K562 (cell line): Measurements from ENCODE around the gene MBP. TPM values are rescaled to one million over a fixed set of nuclear protein-coding genes. Genes with fewer than 3 reads are reported as not detected.
A peak's percentile ranks its signal among the peaks of the same experiment; 100 is the strongest.

ENCODE experiments used
- ATAC-seq: fragments of 200-7000 bp; cut with Tn5 transposase; 3 replicates; pipeline ENCODE4 v1.9.1; 2020; ENCODE audit warnings: moderate library complexity
- BruUV-seq: library from RNA; stranded (reverse); fragments of 400-500 nt; replicated peaks from 2 replicates; lab custom pipeline; 2021; lab: Mats Ljungman, UMichigan
- CTCF ChIA-PET: fragments of 300-600 bp; formaldehyde crosslinking; extraction: SDS; loops from one replicate; lab custom pipeline; 2021; ENCODE audit warnings: low intra/inter-chr PET ratio; lab: Yijun Ruan, JAX
- POLR2A ChIA-PET: fragments of 300-600, 350-650 bp; sonication (Branson Sonifier 250); formaldehyde crosslinking; extraction: SDS; loops from one replicate; lab custom pipeline; 2021; ENCODE audit warnings: antibody characterized with exemption, inconsistent platforms; lab: Yijun Ruan, JAX
- DNase-seq, 4 experiments: peaks; one replicate each; pipeline versions ENCODE4 v3.0.0 to v3.0.0-alpha.2; 2011 to 2018; ENCODE audit warnings: low spot score in 3 of 4, mixed read lengths in 3 of 4; ENCODE audit errors: extremely low read depth in 1 of 4
- FAIRE-seq: peaks from 2 replicates; lab custom pipeline; 2011; peaks lifted over from hg19 to GRCh38; lab: Jason Lieb, UNC
- H2AFZ ChIP-seq: 2 replicates; pipeline ENCODE4 v1.6.0; 2011; ENCODE audit warnings: low read depth, low read length, control low read depth, inconsistent platforms
- H3K27ac ChIP-seq: fragments of 200-600 bp; 3 replicates; pipeline ENCODE4 v1.8.0; 2011; ENCODE audit warnings: low read depth, mild to moderate bottlenecking, control low read depth, inconsistent platforms, low read length, moderate library complexity, mixed read lengths; ENCODE audit errors: extremely low read depth
- H3K27me3 ChIP-seq, 2 experiments: fragments of 300-600 bp in 1 of 2; 2 replicates in 1 of 2; 3 replicates in 1 of 2; pipeline versions ENCODE4 v1.6.0 to v1.8.0; 2011; ENCODE audit warnings: inconsistent platforms in 2 of 2, low read length in 2 of 2, mild to moderate bottlenecking in 1 of 2, mixed read lengths in 1 of 2, moderate library complexity in 1 of 2; ENCODE audit not compliant: control insufficient read depth in 2 of 2, insufficient read depth in 2 of 2
- H3K36me3 ChIP-seq: fragments of 300-600 bp; 3 replicates; pipeline ENCODE4 v1.8.0; 2011; ENCODE audit warnings: mild to moderate bottlenecking, low read length, inconsistent platforms; ENCODE audit not compliant: control insufficient read depth, insufficient read depth
- H3K4me1 ChIP-seq, 2 experiments: fragments of 200-600 bp in 1 of 2; replicated peaks in 1 of 2; 2 replicates in 1 of 2; 3 replicates in 1 of 2; pipeline versions ENCODE4 v1.5.1 to v1.8.0; 2011; ENCODE audit warnings: inconsistent platforms in 2 of 2, low read length in 2 of 2, mild to moderate bottlenecking in 1 of 2, mixed read lengths in 1 of 2, moderate library complexity in 1 of 2; ENCODE audit not compliant: control insufficient read depth in 2 of 2, insufficient read depth in 2 of 2
- H3K4me2 ChIP-seq: 2 replicates; pipeline ENCODE4 v1.6.1; 2011; ENCODE audit warnings: low read length, control low read depth, inconsistent platforms, mixed read lengths; ENCODE audit not compliant: insufficient read depth
- H3K4me3 ChIP-seq: fragments of 200-600 bp; sonication (generic), shearing (Covaris generic); 2 replicates; pipeline ENCODE4 v1.5.1; 2016; ENCODE audit warnings: control low read depth, inconsistent platforms
- H3K79me2 ChIP-seq: fragments of 200-600 bp; 3 replicates; pipeline ENCODE4 v1.8.0; 2011; ENCODE audit warnings: low read length, inconsistent platforms; ENCODE audit not compliant: control insufficient read depth, insufficient read depth
- H3K9ac ChIP-seq, 2 experiments: 2 replicates each; pipeline versions ENCODE4 v1.6.0 to v1.6.1; 2011; ENCODE audit warnings: low read depth in 2 of 2, low read length in 2 of 2, control low read depth in 1 of 2, inconsistent platforms in 1 of 2, mild to moderate bottlenecking in 1 of 2, mixed read lengths in 1 of 2; ENCODE audit not compliant: insufficient read depth in 1 of 2
- H3K9me1 ChIP-seq: one replicate; pipeline ENCODE4 v1.6.0; 2011; ENCODE audit warnings: inconsistent platforms, mild to moderate bottlenecking, low read length, moderate library complexity; ENCODE audit not compliant: control insufficient read depth, insufficient read depth
- H3K9me3 ChIP-seq: replicated peaks from 2 replicates; pipeline ENCODE4 v1.5.1; 2011; ENCODE audit warnings: low read depth, low read length, inconsistent platforms; ENCODE audit not compliant: control insufficient read depth, insufficient read depth
- H4K20me1 ChIP-seq: replicated peaks from 2 replicates; pipeline ENCODE4 v1.6.1; 2011; ENCODE audit warnings: low read length, inconsistent platforms, mixed read lengths; ENCODE audit not compliant: control insufficient read depth, insufficient read depth
- CTCF ChIP-seq, 3 experiments: IDR thresholded peaks in 2 of 3; conservative IDR thresholded peaks in 1 of 3; 2 replicates each; pipeline ENCODE4 v1.5.1; 2011 to 2012; ENCODE audit warnings: low read length in 3 of 3, mild to moderate bottlenecking in 3 of 3, control low read depth in 2 of 3, improper control_type of control experiment in 1 of 3, inconsistent platforms in 1 of 3, low read depth in 1 of 3, mixed read lengths in 1 of 3, moderate library complexity in 1 of 3; ENCODE audit not compliant: insufficient read depth in 2 of 3
- HNRNPLL ChIP-seq: fragments of 200-400 bp; formaldehyde crosslinking; IDR thresholded peaks from 2 replicates; pipeline ENCODE4 v1.6.1; 2017; ENCODE audit warnings: low read length, low read depth, mild to moderate bottlenecking; ENCODE audit not compliant: poor library complexity, severe bottlenecking
- ILF3 ChIP-seq: fragments of 450-650 bp; IDR thresholded peaks from 2 replicates; pipeline ENCODE4 v1.6.1; 2018; ENCODE audit warnings: antibody characterized with exemption, mild to moderate bottlenecking, moderate library complexity, borderline replicate concordance
- L3MBTL2 ChIP-seq: fragments of 450-650 bp; IDR thresholded peaks from 2 replicates; pipeline ENCODE4 v1.6.1; 2016; ENCODE audit warnings: mild to moderate bottlenecking, moderate library complexity
- MCM3 ChIP-seq: fragments of 450-650 bp; IDR thresholded peaks from 2 replicates; pipeline ENCODE4 v1.6.1; 2016
- RAD21 ChIP-seq, 2 experiments: fragments of 250-450 bp in 1 of 2; fragments of 450-650 bp in 1 of 2; sonication (Bioruptor Pico) in 1 of 2; formaldehyde crosslinking in 1 of 2; IDR thresholded peaks in 1 of 2; conservative IDR thresholded peaks in 1 of 2; 2 replicates each; pipeline versions ENCODE4 v1.4.0 to v1.8.0; 2020 to 2022; ENCODE audit warnings: mild to moderate bottlenecking in 2 of 2, moderate library complexity in 1 of 2
- RBM15 ChIP-seq: fragments of 200-400 bp; formaldehyde crosslinking; IDR thresholded peaks from 2 replicates; pipeline ENCODE4 v1.6.1; 2018; ENCODE audit warnings: mild to moderate bottlenecking, low read length, moderate library complexity; ENCODE audit not compliant: insufficient read depth
- RFX1 ChIP-seq: fragments of 450-650 bp; IDR thresholded peaks from 2 replicates; pipeline ENCODE4 v1.6.1; 2016; ENCODE audit warnings: mild to moderate bottlenecking, moderate library complexity
- ZNF280A ChIP-seq: fragments of 450-650 bp; IDR thresholded peaks from 2 replicates; pipeline ENCODE4 v1.6.1; 2018; ENCODE audit warnings: mild to moderate bottlenecking, low read depth; ENCODE audit not compliant: partially characterized antibody
- ZNF707 ChIP-seq: fragments of 250-450 bp; sonication (Bioruptor Pico); conservative IDR thresholded peaks from 2 replicates; pipeline ENCODE4 v1.8.0; 2022; ENCODE audit warnings: inconsistent platforms, mild to moderate bottlenecking, moderate library complexity
- ZNF77 ChIP-seq: fragments of 250-450 bp; sonication (Bioruptor Pico); IDR thresholded peaks from 2 replicates; pipeline ENCODE4 v1.5.0; 2020
- WGBS: fragments of 100-300 bp; shearing (Covaris generic); methylation state at CpG from one replicate; pipeline ENCODE4 v1.1.6; 2016; ENCODE audit warnings: low coverage, mixed read lengths; ENCODE audit not compliant: insufficient coverage; ENCODE audit errors: missing lambda C conversion rate; 5-methylcytosine and 5-hydroxymethylcytosine counted together
- in situ Hi-C: fragments of 300-500 bp; cut with MboI; formaldehyde crosslinking; loops from 4 replicates; pipeline ENCODE4 v1.15.0; 2018; ENCODE audit warnings: inconsistent platforms, mixed read lengths
- intact Hi-C: fragments of 100-400 bp; cut with micrococcal nuclease; formaldehyde crosslinking; loops from 2 replicates; pipeline ENCODE4 v1.14.2; 2022
- polyA plus RNA-seq, 8 experiments: library from polyadenylated mRNA; depleted of rRNA in 4 of 8; stranded (reverse) in 5 of 8; unstranded in 3 of 8; fragments of >200 nt; fragmentation: Nextera tagmentation in 2 of 8; fragmentation: Illumina TruSeq in 1 of 8; extraction: Ambion mirVana in 2 of 8; extraction: Trizol in 1 of 8; gene quantifications; 2 replicates each; pipeline versions ENCODE4 v1.2.1 to v1.2.3, GENCODE V29; 2011 to 2014; ENCODE audit warnings: inconsistent platforms in 1 of 8, missing spikeins in 1 of 8
- total RNA-seq, 7 experiments: library from RNA; depleted of rRNA in 6 of 7; stranded (reverse); fragments of >200 nt in 6 of 7; fragmentation: Illumina TruSeq in 2 of 7; extraction: Trizol in 2 of 7; gene quantifications; 2 replicates each; pipeline versions ENCODE4 v1.2.1 to v1.2.3, GENCODE V29; 2011 to 2021; ENCODE audit warnings: low replicate concordance in 1 of 7
- TF ChIP-seq, protein P1 (sequence below), 2 experiments: fragments of 450-650 bp; IDR thresholded peaks; 2 replicates each; pipeline ENCODE4 v1.6.1; 2018; ENCODE audit warnings: mild to moderate bottlenecking in 2 of 2, low read depth in 1 of 2; ENCODE audit not compliant: partially characterized antibody in 2 of 2

Gene MBP
- total and polyA plus RNA-seq, 9 of the 15 experiments (the other 6 are each of a cell fraction or from before 2014, with no cell fraction given): 0.09 TPM; not detected in 8

GRCh38 chr18:77054606-77055428 lies 77.8 kb downstream of the MBP start (continued):
- TF ChIP-seq RAD21 (CRISPR knock-in tag; conservative IDR thresholded peaks at IDR 0.05 in 1 of 2, IDR thresholded peaks at IDR 0.05 in 1 of 2) (peak; percentile 33 to 67), CTCF (IDR thresholded peaks at IDR 0.05 in 2 of 3, conservative IDR thresholded peaks at IDR 0.05 in 1 of 3; ENCODE audit: insufficient read depth in 2 of 3, low read depth in 1 of 3, low read length in 3 of 3) (peak; percentile 56 to 67 (median 62))

DNA sequence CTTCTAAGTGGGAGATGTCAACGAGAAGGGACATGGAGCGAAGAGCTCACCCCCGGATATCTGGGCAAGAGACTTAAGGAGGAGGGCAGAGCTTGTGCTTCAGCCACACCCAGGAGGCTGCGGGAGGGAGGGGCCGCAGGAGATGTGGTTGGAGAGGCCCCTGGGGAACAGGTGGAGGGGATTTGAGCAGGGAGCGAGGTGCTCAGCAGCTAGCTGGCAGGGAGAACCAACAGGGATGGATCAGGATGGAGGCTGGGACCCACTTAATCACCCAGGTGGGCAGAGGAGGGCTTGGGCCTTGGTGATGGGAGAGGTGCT lies 78.3 kb downstream of the MBP start:
- no TSS peak for BruUV-seq
- no peaks in the 10 kb centered on the region for H3K9me1 ChIP-seq
- CTCF ChIA-PET: interaction anchor here (1.0 kb wide), 1 partner anchor 251 kb away, joined by 3 read pairs; no protein-coding TSS in a partner anchor
- POLR2A ChIA-PET: no interaction called here
- no peak overlapping the region for H2AFZ ChIP-seq
- no peaks in the 10 kb centered on the region for H4K20me1 ChIP-seq
- no peaks in the 10 kb centered on the region for H3K36me3 ChIP-seq
- H3K79me2 ChIP-seq: no peaks in the 10 kb centered on the region
- intact Hi-C loops (loop anchor here (10.0 kb wide), 1 partner anchor 49 kb away; no protein-coding TSS in a partner anchor), in situ Hi-C loops (no loop called here)
- H3K4me2 ChIP-seq: no peak overlapping the region
- H3K9me3 ChIP-seq: no peaks in the 10 kb centered on the region
- H3K4me3 ChIP-seq: no peak overlapping the region
- no peak for FAIRE-seq
- 0% methylated on average over 4 of the region's 6 CpGs for WGBS
- no peaks in the 10 kb centered on the region for H3K4me1 ChIP-seq
- H3K27me3 ChIP-seq: peaks cover 6 to 34% of the 10 kb centered on the region in 2 experiments; a peak in 4 of 5 replicates
- H3K9ac ChIP-seq: no peak overlapping the region
- no peak for ATAC-seq
- DNase-seq: no peak
- H3K27ac ChIP-seq: no peak overlapping the region
- TF ChIP-seq, protein P1, sequence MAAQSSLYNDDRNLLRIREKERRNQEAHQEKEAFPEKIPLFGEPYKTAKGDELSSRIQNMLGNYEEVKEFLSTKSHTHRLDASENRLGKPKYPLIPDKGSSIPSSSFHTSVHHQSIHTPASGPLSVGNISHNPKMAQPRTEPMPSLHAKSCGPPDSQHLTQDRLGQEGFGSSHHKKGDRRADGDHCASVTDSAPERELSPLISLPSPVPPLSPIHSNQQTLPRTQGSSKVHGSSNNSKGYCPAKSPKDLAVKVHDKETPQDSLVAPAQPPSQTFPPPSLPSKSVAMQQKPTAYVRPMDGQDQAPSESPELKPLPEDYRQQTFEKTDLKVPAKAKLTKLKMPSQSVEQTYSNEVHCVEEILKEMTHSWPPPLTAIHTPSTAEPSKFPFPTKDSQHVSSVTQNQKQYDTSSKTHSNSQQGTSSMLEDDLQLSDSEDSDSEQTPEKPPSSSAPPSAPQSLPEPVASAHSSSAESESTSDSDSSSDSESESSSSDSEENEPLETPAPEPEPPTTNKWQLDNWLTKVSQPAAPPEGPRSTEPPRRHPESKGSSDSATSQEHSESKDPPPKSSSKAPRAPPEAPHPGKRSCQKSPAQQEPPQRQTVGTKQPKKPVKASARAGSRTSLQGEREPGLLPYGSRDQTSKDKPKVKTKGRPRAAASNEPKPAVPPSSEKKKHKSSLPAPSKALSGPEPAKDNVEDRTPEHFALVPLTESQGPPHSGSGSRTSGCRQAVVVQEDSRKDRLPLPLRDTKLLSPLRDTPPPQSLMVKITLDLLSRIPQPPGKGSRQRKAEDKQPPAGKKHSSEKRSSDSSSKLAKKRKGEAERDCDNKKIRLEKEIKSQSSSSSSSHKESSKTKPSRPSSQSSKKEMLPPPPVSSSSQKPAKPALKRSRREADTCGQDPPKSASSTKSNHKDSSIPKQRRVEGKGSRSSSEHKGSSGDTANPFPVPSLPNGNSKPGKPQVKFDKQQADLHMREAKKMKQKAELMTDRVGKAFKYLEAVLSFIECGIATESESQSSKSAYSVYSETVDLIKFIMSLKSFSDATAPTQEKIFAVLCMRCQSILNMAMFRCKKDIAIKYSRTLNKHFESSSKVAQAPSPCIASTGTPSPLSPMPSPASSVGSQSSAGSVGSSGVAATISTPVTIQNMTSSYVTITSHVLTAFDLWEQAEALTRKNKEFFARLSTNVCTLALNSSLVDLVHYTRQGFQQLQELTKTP (IDR thresholded peaks at IDR 0.05; ENCODE audit: low read depth in 1 of 2, partially characterized antibody in 2 of 2): no peak
- no peak for TF ChIP-seq ZNF707 (CRISPR knock-in tag)
- TF ChIP-seq ZNF280A: no peak
- TF ChIP-seq RBM15: no peak
- TF ChIP-seq RFX1: no peak
- no peak for TF ChIP-seq HNRNPLL
- TF ChIP-seq MCM3: no peak
- no peak for TF ChIP-seq ZNF77
- TF ChIP-seq L3MBTL2: no peak
- no peak for TF ChIP-seq ILF3
